Kidney glomerular epithelial cell (primary cell): ENCODE measurements around the gene SLC35G3.
"Not testable (repeated sequence)": the region's sequence is repeated elsewhere in the genome, so short reads cannot be mapped to it uniquely, and the experiment has no call there.

ENCODE experiments used
- DNase-seq: peaks from one replicate; lab custom pipeline; 2025; lab: John Stamatoyannopoulos, UW

Gene SLC35G3

DNA sequence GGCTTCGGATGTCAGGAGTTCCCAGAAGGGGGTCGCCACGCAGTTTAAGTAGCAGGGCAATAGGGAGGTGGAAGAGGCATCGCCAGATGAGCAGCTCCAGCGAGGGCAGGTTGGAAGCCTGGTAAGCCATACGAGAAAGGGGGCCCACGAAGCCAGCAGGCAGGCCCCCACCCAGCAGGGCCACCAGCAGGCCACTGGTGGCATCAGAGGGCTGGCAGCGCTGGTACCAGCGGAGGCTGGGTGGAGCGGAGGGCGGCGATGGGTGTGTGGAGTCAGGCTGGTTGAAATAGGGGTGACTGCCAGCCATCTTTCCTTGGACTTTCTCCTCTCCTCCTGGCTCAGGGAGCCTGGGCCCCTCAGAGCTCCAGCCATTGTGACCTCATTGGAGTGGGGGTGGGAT lies at the start of gene SLC35G3:
SLC35G3 (minus strand) TSS at position 393 of the 400 bp plus-strand sequence; CDS start at position 307, 86 bp downstream.
- not testable (repeated sequence) for DNase-seq

GRCh38 chr17:35243561-35244340 lies 49.6 kb upstream of the SLC35G3 start:
- peak; percentile 57 for DNase-seq

GRCh38 chr17:35242805-35243560 lies 48.8 kb upstream of the SLC35G3 start, which contains the start of gene SLFN5:
SLFN5 (plus strand) TSS chr17:35243072; CDS start chr17:35258691, 15,619 bp downstream.
- DNase-seq: peak; percentile 94

GRCh38 chr17:35242158-35242804 lies 48.1 kb upstream of the SLC35G3 start:
- peak; percentile 63 for DNase-seq

DNA sequence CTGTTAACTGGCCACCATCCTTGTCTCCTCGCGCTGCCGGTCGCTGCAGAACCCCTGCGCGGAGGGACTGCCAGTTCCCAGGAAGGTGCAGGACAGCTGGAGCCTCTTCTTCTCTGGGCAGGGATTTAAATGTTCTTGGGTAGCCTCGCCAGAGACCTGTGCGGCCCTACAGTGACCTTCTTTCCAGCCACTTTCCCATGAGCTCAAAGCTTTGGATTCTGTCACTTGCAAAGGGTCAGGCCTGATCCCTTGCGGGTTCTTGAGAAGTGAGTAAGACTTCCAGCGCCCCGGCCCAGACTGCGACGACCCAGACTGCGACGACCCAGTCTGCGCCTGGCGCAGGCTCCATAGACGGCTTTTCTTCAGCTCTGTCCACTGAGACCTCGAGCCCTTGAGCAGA lies 47.3 kb upstream of the SLC35G3 start:
- DNase-seq: no peak

GRCh38 chr17:35240861-35241260 lies 46.7 kb upstream of the SLC35G3 start:
- no peak for DNase-seq

GRCh38 chr17:35239823-35240222 lies 45.6 kb upstream of the SLC35G3 start:
- DNase-seq: no peak

GRCh38 chr17:35238821-35239220 lies 44.6 kb upstream of the SLC35G3 start:
- peak; percentile 43 for DNase-seq

DNA sequence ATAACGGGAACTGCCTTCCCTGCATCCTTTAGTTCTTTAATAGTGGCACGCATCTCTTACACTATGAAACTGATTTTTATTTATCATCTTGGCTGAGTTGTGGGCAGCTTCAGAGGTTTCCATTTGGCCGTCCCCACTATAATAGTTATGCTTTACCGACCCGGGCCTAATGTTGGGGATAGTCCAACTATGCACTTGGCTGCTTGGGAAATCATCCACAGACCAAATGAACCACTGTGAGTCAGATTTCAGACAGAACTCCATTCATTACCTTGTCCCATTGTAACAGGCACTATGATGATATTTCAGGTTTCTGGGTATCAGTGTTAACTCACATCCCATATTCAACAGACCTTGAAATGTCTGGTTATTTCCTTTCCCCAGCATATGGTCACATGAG lies 42.6 kb upstream of the SLC35G3 start:
- DNase-seq: no peak

DNA sequence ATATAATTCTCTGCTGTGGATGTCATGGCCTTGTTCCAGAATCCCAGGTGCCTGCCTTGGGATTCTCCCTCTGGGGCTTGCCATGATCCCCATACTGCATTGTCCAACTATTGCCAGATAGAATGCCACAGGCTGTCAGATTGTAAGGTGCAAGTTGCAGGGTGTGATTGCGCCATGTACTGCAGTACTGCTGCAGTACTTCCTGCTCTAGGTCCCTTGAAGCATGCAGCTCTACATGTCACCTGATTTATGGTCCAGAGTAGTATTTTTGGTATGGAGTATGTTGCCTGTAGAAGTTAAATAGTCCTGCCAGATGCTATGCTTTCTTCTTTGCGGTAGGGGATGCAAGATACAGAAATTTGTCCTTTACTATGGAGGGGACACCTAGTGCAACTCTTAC lies 41.7 kb upstream of the SLC35G3 start:
- DNase-seq: no peak

- DNase-seq: no peak
Measured at GRCh38 chr17:35235289-35235688, 41.1 kb upstream of the SLC35G3 start.

- not testable (repeated sequence) for DNase-seq
Measured at GRCh38 chr17:35234315-35234714, 40.1 kb upstream of the SLC35G3 start.

GRCh38 chr17:35229638-35230037 lies 35.4 kb upstream of the SLC35G3 start:
- no peak for DNase-seq

- no peak for DNase-seq
Measured at GRCh38 chr17:35227546-35227945, 33.4 kb upstream of the SLC35G3 start.

GRCh38 chr17:35224436-35224835 lies 30.2 kb upstream of the SLC35G3 start:
- DNase-seq: no peak

DNA sequence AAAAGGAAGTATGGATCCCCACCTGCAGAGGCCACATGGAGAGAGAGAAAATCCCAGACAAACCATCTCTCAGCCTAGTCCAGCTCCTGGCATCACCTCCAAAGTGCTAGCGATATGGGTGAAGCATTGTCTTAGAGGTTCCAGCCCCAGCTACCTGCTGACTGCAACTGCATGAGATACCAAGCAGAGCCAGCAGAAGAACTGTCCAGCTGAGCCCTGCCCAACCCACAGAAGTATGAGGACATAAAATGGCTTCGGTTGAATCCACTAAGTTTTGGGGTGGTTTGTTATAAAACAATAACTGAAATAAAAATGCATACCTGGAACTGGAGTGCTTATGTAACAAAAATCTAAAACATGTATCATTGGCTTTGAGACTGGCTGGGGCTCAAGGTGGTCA lies 28.3 kb upstream of the SLC35G3 start:
- DNase-seq: no peak

DNA sequence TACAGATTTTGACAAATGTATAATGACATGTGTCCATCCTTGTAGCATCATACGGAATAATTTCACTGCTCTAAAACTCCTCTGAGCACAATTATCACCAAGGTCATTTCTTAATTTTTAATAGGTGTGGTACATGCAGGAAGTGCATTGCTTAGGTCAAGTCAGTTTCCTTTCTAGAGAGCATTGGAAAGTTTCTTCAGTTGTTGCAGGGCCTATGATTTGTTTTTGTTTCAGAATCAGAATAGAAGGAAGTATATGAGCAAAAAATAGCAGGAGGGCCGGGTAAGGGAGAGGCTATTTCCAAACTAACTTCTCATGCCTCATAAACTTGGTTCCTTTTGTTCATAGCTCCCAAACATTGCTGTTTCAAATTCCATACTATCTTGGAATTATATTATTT lies 24.7 kb upstream of the SLC35G3 start:
- DNase-seq: no peak

- no peak for DNase-seq
Measured at GRCh38 chr17:35217107-35217506, 22.9 kb upstream of the SLC35G3 start.

DNA sequence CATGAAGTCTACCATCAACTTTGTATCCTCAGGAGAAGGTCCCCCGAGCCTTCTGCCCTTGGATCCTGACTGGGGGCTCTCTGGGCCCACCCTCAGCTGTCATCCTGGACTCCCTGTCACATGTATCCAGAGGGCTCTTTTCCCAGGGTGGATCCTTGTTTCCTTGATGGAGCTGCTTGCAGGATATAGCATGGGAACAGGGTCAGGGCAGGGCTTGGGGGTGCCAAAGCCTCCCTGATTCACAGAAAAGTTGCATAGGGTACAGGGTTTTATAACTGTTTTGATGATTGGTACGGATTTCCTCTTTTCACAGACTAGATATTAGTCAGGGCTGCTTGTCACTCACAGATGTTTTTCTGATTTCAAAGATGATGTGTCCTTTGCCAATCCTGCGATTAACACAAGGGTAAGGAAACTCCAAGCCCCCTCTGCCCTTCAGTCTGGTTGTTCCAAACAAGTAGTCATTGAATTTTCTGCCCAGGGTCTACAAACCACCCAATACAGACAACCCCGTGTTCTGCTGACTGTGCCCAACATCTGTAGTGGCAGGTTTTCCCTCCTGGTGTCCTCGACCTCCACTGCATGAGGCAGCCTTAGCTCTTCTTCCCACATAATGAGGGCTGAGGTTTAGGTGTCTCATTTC lies 20.6 kb upstream of the SLC35G3 start:
- DNase-seq: no peak

GRCh38 chr17:35214192-35214591 lies 20.0 kb upstream of the SLC35G3 start:
- no peak for DNase-seq

DNA sequence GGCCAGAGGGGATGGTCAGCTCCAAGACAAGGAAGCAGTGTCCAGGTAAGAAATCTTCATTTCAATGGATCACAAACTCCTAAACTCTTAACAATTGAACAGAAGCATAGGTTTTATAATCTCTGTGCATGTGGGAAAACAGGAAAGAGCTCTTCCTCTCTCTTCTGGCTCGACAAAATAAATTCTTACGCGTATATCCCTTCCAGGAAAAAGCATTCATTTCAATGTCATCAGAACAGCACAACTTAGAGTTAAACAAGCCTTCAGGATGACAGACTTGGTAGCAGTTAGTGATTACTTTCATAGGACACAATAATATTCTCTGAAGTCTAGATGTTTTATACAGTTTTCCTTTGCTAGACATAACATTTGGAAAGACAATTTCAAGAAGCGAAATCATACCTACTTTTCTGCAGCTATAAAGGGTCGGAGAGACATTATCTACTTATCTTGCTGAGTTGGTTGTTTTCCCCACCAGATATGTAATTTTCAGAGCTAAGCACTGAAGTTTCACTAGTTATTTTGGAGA lies 19.3 kb upstream of the SLC35G3 start:
- DNase-seq: no peak

- DNase-seq: no peak
Measured at GRCh38 chr17:35212668-35213067, 18.5 kb upstream of the SLC35G3 start.
